Hematopoietic multipotent progenitor cell (in vitro differentiated cells): ENCODE results near the gene MYOD1. TPM values are rescaled to one million over a fixed set of nuclear protein-coding genes. Genes with fewer than 3 reads are reported as not detected.

Experiments used
- DNase-seq, 3 donors: peaks; one replicate each; pipeline ENCODE4 v3.0.0-alpha.2; 2011 to 2015; ENCODE audit warnings: low read depth in 2 of 3, low spot score in 2 of 3
- total RNA-seq: library from RNA; depleted of rRNA; stranded (reverse); fragments of >200 nt; gene quantifications from one replicate; pipeline ENCODE4 v1.2.3, GENCODE V29; 2012

MYOD1 gene
- total RNA-seq, 1 donor = not detected

GRCh38 chr11:17733261-17733660 is 13.9 kb downstream of the MYOD1 start:
- no peak for DNase-seq

GRCh38 chr11:17734418-17734911 is 15.1 kb downstream of the MYOD1 start, which contains the start of gene KCNC1:
TSS of gene KCNC1 (plus strand) at chr11:17734781. CDS start at chr11:17736003, 1,222 bp downstream.
- DNase-seq = no peak

- DNase-seq = peak in 2 of 3 donors; percentile 73 to 82
These were observed 15.8 kb downstream of the MYOD1 start for GRCh38 chr11:17734986-17735817.

GRCh38 chr11:17735818-17736578 is 16.6 kb downstream of the MYOD1 start:
- no peak for DNase-seq

- no peak for DNase-seq
These were observed 17.2 kb downstream of the MYOD1 start for GRCh38 chr11:17736579-17736893.

- no peak for DNase-seq
These were observed 17.8 kb downstream of the MYOD1 start for GRCh38 chr11:17736930-17737817.

- DNase-seq = no peak
These were observed 19.0 kb downstream of the MYOD1 start for GRCh38 chr11:17738151-17738973.

- DNase-seq = no peak
These were observed 20.6 kb downstream of the MYOD1 start for GRCh38 chr11:17739945-17740338.

- DNase-seq = no peak
These were observed 21.4 kb downstream of the MYOD1 start for GRCh38 chr11:17740649-17741235.

- DNase-seq = no peak
These were observed 22.1 kb downstream of the MYOD1 start for GRCh38 chr11:17741487-17741886.

- no peak for DNase-seq
These were observed 22.6 kb downstream of the MYOD1 start for GRCh38 chr11:17742019-17742418.

- DNase-seq = no peak
These were observed 23.8 kb downstream of the MYOD1 start for GRCh38 chr11:17743026-17743807.

GRCh38 chr11:17743808-17744119 is 24.4 kb downstream of the MYOD1 start:
- no peak for DNase-seq

GRCh38 chr11:17744151-17744940 is 25.0 kb downstream of the MYOD1 start:
- no peak for DNase-seq

- no peak for DNase-seq
These were observed 25.8 kb downstream of the MYOD1 start for GRCh38 chr11:17745023-17745772.

- no peak for DNase-seq
These were observed 26.7 kb downstream of the MYOD1 start for GRCh38 chr11:17746096-17746495.

GRCh38 chr11:17747131-17747955 is 28.0 kb downstream of the MYOD1 start:
- no peak for DNase-seq
